BLaER1 treated with 17β-estradiol and CSF1 and Interleukin-3, amounts not matched to agents 10 nM and 100 nM (cell line): ENCODE measurements around the gene COPS8.

Source experiments
- H3K27ac ChIP-seq, 11 experiments: shearing (Covaris generic); formaldehyde crosslinking; 2 replicates each; pipeline ENCODE4 v1.8.1; 2022
- H3K27me3 ChIP-seq, 11 experiments: shearing (Covaris generic); formaldehyde crosslinking; 2 replicates each; pipeline ENCODE4 v1.8.1; 2022
- H3K36me3 ChIP-seq, 11 experiments: shearing (Covaris generic); formaldehyde crosslinking; 2 replicates each; pipeline ENCODE4 v1.8.1; 2022
- H3K4me1 ChIP-seq, 10 experiments: shearing (Covaris generic); formaldehyde crosslinking; 2 replicates each; pipeline ENCODE4 v1.8.1; 2022
- H3K4me2 ChIP-seq, 11 experiments: shearing (Covaris generic); formaldehyde crosslinking; 2 replicates each; pipeline ENCODE4 v1.8.1; 2022
- H3K4me3 ChIP-seq, 10 experiments: shearing (Covaris generic); formaldehyde crosslinking; 2 replicates each; pipeline ENCODE4 v1.8.1; 2022
- H3K9ac ChIP-seq, 11 experiments: shearing (Covaris generic); formaldehyde crosslinking; 2 replicates each; pipeline ENCODE4 v1.8.1; 2022
- H3K9me3 ChIP-seq, 11 experiments: shearing (Covaris generic); formaldehyde crosslinking; replicated peaks in 1 of 11; 2 replicates each; pipeline ENCODE4 v1.8.1; 2022
- H4K20me1 ChIP-seq, 11 experiments: shearing (Covaris generic); formaldehyde crosslinking; 2 replicates each; pipeline ENCODE4 v1.8.1; 2022
- Cebpa-rat ChIP-seq, 11 experiments: shearing (Covaris generic); IDR thresholded peaks; 2 replicates each; pipeline ENCODE4 v1.8.1; 2022

The COPS8 gene

GRCh38 chr2:237074211-237074993, 11.3 kb upstream of the COPS8 start:
- Histone ChIP-seq H3K4me2 (no peak overlapping the region), H3K27me3 (no peaks in the 10 kb centered on the region), H3K27ac (no peak overlapping the region), H3K36me3 (no peaks in the 10 kb centered on the region), H3K9me3 (0 out of 22 replicates have a peak, but pooled peaks cover 0 to 4% (median 0%) of the 10 kb centered on the region in 11 experiments), H3K4me3 (no peak overlapping the region), H4K20me1 (no peaks in the 10 kb centered on the region; a peak in 1 of 22 replicates), H3K9ac (no peak overlapping the region; a peak in 1 of 22 replicates), H3K4me1 (peaks cover 0 to 13% (median 0%) of the 10 kb centered on the region in 10 experiments; a peak in 4 of 20 replicates)
- TF ChIP-seq Cebpa-rat (IDR thresholded peaks at IDR 0.05), result no peak

- no peaks in the 10 kb centered on the region for H3K27me3 ChIP-seq
- TF ChIP-seq Cebpa-rat (IDR thresholded peaks at IDR 0.05), result no peak
- 0 out of 22 replicates have a peak, but pooled peaks cover 0 to 2% (median 0%) of the 10 kb centered on the region in 11 experiments for H3K9me3 ChIP-seq
- no peak overlapping the region for H3K4me3 ChIP-seq
- H3K27ac ChIP-seq, result no peak overlapping the region
- no peak overlapping the region for H3K9ac ChIP-seq
- no peaks in the 10 kb centered on the region for H3K36me3 ChIP-seq
- no peaks in the 10 kb centered on the region; a peak in 1 of 22 replicates for H4K20me1 ChIP-seq
- peaks cover 0 to 13% (median 0%) of the 10 kb centered on the region in 10 experiments; a peak in 4 of 20 replicates for H3K4me1 ChIP-seq
- 0 out of 22 replicates have a peak overlapping the region, but pooled peaks of 2 of the 11 experiments have one; percentile 26 to 54 for H3K4me2 ChIP-seq
Observed at GRCh38 chr2:237075749-237076599, 9.7 kb upstream of the COPS8 start.

- H3K27me3 ChIP-seq, result no peaks in the 10 kb centered on the region
- H3K27ac ChIP-seq, result no peak overlapping the region
- peaks cover 0 to 7% (median 0%) of the 10 kb centered on the region in 11 experiments; a peak in 3 of 22 replicates for H4K20me1 ChIP-seq
- no peaks in the 10 kb centered on the region for H3K9me3 ChIP-seq
- H3K36me3 ChIP-seq, result no peaks in the 10 kb centered on the region
- no peak overlapping the region for H3K4me2 ChIP-seq
- no peak overlapping the region for H3K9ac ChIP-seq
- H3K4me3 ChIP-seq, result no peak overlapping the region
- TF ChIP-seq Cebpa-rat (IDR thresholded peaks at IDR 0.05), result no peak
- peaks cover 8 to 16% (median 10%) of the 10 kb centered on the region in 10 experiments; a peak in 19 of 20 replicates for H3K4me1 ChIP-seq
Observed at GRCh38 chr2:237081596-237081995, 4.1 kb upstream of the COPS8 start.

GRCh38 chr2:237083026-237083425, 2.7 kb upstream of the COPS8 start:
- no peak for TF ChIP-seq Cebpa-rat (IDR thresholded peaks at IDR 0.05)
- H4K20me1 ChIP-seq, result peaks cover 0 to 19% (median 0%) of the 10 kb centered on the region in 11 experiments; a peak in 4 of 22 replicates
- H3K36me3 ChIP-seq, result peaks cover 0 to 7% (median 6%) of the 10 kb centered on the region in 11 experiments; a peak in 14 of 22 replicates
- no peak overlapping the region for H3K27ac ChIP-seq
- no peaks in the 10 kb centered on the region for H3K9me3 ChIP-seq
- H3K9ac ChIP-seq, result no peak overlapping the region
- peaks cover 14 to 27% (median 20%) of the 10 kb centered on the region in 10 experiments for H3K4me1 ChIP-seq
- no peak overlapping the region for H3K4me2 ChIP-seq
- H3K27me3 ChIP-seq, result no peaks in the 10 kb centered on the region
- no peak overlapping the region for H3K4me3 ChIP-seq

GRCh38 chr2:237084444-237084843, 1.2 kb upstream of the COPS8 start:
- H4K20me1 ChIP-seq, result peaks cover 0 to 32% (median 0%) of the 10 kb centered on the region in 11 experiments; a peak in 4 of 22 replicates
- no peak for TF ChIP-seq Cebpa-rat (IDR thresholded peaks at IDR 0.05)
- H3K9ac ChIP-seq, result peak overlapping the region in 3 of 11 experiments; percentile 87 to 92 (median 89); a peak in 2 of 22 replicates
- no peaks in the 10 kb centered on the region for H3K9me3 ChIP-seq
- no peak overlapping the region for H3K27ac ChIP-seq
- H3K4me3 ChIP-seq, result peak overlapping the region in 7 of 10 experiments; percentile 71 to 98 (median 89); a peak in 8 of 20 replicates
- no peaks in the 10 kb centered on the region for H3K27me3 ChIP-seq
- H3K4me2 ChIP-seq, result peak overlapping the region; percentile 76 to 98 (median 89); a peak in 20 of 22 replicates
- H3K36me3 ChIP-seq, result peaks cover 9 to 21% (median 19%) of the 10 kb centered on the region in 11 experiments; a peak in 20 of 22 replicates
- peaks cover 14 to 27% (median 20%) of the 10 kb centered on the region in 10 experiments for H3K4me1 ChIP-seq

- Histone ChIP-seq H3K9me3 (no peaks in the 10 kb centered on the region), H3K27me3 (no peaks in the 10 kb centered on the region), H3K36me3 (peaks cover 56 to 82% (median 76%) of the 10 kb centered on the region in 11 experiments), H3K4me2 (no peak overlapping the region), H3K4me1 (peaks cover 13 to 35% (median 26%) of the 10 kb centered on the region in 10 experiments), H3K9ac (no peak overlapping the region), H3K27ac (no peak overlapping the region), H3K4me3 (no peak overlapping the region), H4K20me1 (peaks cover 8 to 79% (median 42%) of the 10 kb centered on the region in 11 experiments; a peak in 17 of 22 replicates)
- no peak for TF ChIP-seq Cebpa-rat (IDR thresholded peaks at IDR 0.05)
Observed at GRCh38 chr2:237090906-237091305, 5.2 kb downstream of the COPS8 start.

- H3K4me3 ChIP-seq, result no peak overlapping the region
- H3K27ac ChIP-seq, result no peak overlapping the region
- H4K20me1 ChIP-seq, result peaks cover 8 to 69% (median 42%) of the 10 kb centered on the region in 11 experiments; a peak in 17 of 22 replicates
- peaks cover 8 to 28% (median 22%) of the 10 kb centered on the region in 10 experiments for H3K4me1 ChIP-seq
- H3K36me3 ChIP-seq, result peaks cover 66 to 92% (median 86%) of the 10 kb centered on the region in 11 experiments
- TF ChIP-seq Cebpa-rat (IDR thresholded peaks at IDR 0.05), result no peak
- 0 out of 22 replicates have a peak overlapping the region, but pooled peaks of 1 of the 11 experiments have one; percentile 14 for H3K9ac ChIP-seq
- no peak overlapping the region; a peak in 1 of 22 replicates for H3K4me2 ChIP-seq
- no peaks in the 10 kb centered on the region for H3K27me3 ChIP-seq
- H3K9me3 ChIP-seq, result no peaks in the 10 kb centered on the region
Observed at GRCh38 chr2:237091779-237092436, 6.2 kb downstream of the COPS8 start.

GRCh38 chr2:237092506-237092905, 6.8 kb downstream of the COPS8 start:
- Histone ChIP-seq H3K4me3 (no peak overlapping the region), H3K9me3 (no peaks in the 10 kb centered on the region), H3K4me1 (peaks cover 2 to 22% (median 18%) of the 10 kb centered on the region in 10 experiments; a peak in 19 of 20 replicates), H3K4me2 (peak overlapping the region in 2 of 11 experiments; percentile 23 to 28; a peak in 3 of 22 replicates), H3K27ac (no peak overlapping the region), H3K27me3 (no peaks in the 10 kb centered on the region), H3K36me3 (peaks cover 72 to 96% (median 92%) of the 10 kb centered on the region in 11 experiments), H3K9ac (peak overlapping the region in 2 of 11 experiments; percentile 1 to 40; a peak in 1 of 22 replicates), H4K20me1 (peaks cover 8 to 65% (median 37%) of the 10 kb centered on the region in 11 experiments; a peak in 17 of 22 replicates)
- no peak for TF ChIP-seq Cebpa-rat (IDR thresholded peaks at IDR 0.05)
